ENCODE results near the gene LPP.

Gene LPP

DNA sequence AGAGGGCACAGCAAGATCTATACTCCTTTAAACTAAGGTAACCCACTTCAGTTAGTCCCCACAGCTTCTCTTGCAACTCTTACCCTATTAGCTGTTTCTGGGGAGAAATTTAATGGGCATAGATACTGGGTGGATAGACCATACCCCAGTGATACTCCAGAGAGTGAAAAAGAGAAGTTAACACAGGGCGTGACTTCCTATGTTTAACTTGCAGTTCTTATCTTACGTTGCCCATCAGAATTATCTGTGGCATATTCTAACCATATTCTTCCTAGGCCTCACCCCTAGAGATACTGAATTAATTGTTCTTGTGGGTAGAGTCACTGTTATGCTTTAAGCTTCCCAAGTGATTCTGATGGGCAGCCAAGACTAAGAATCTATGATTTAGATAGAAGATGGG lies 532.4 kb downstream of the LPP start:
- TF ChIP-seq, protein P1, sequence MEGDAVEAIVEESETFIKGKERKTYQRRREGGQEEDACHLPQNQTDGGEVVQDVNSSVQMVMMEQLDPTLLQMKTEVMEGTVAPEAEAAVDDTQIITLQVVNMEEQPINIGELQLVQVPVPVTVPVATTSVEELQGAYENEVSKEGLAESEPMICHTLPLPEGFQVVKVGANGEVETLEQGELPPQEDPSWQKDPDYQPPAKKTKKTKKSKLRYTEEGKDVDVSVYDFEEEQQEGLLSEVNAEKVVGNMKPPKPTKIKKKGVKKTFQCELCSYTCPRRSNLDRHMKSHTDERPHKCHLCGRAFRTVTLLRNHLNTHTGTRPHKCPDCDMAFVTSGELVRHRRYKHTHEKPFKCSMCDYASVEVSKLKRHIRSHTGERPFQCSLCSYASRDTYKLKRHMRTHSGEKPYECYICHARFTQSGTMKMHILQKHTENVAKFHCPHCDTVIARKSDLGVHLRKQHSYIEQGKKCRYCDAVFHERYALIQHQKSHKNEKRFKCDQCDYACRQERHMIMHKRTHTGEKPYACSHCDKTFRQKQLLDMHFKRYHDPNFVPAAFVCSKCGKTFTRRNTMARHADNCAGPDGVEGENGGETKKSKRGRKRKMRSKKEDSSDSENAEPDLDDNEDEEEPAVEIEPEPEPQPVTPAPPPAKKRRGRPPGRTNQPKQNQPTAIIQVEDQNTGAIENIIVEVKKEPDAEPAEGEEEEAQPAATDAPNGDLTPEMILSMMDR (IDR thresholded peaks at IDR 0.05; ENCODE audit: low read depth, low read length, missing control alignments), result no peak
- DNase-seq, result no peak
- in situ Hi-C loops (cut with HindIII; ENCODE audit: low pct_ligation_motif_present, low sequenced_read_pairs), result loop anchor here (25.0 kb wide), 1 partner anchor 949 kb away; the partner anchor contains the start of gene BCL6
- Histone ChIP-seq H3K4me3 (ENCODE audit: low read depth, low read length) (no peak overlapping the region), H3K27me3 (replicated peaks) (no peaks in the 10 kb centered on the region), H3K27ac (no peak overlapping the region), H3K36me3 (replicated peaks) (no peaks in the 10 kb centered on the region)

DNA sequence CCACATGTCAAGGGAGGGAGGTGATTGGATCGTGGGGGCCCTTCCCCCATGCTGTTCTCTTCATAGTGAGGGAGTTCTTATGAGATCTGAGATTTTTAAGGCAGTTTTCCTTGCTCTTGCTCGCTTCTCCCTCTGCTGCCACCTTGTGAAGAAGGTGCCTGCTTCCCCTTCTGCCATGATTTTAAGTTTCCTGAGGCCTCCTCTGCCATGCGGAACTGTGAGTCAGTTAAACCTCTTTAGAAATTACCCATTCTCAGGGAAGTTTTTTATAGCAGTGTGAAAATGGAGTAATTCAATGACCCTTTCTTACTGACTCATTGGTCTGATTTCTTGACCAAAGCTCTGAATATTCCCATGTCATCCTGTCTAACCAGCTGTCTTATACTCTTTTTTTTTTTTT lies 533.4 kb downstream of the LPP start:
- no peak overlapping the region for H3K4me3 ChIP-seq (ENCODE audit: low read depth, low read length)
- TF ChIP-seq, protein P1 (IDR thresholded peaks at IDR 0.05; ENCODE audit: low read depth, low read length, missing control alignments), result peak; percentile 74
- in situ Hi-C loops (cut with HindIII; ENCODE audit: low pct_ligation_motif_present, low sequenced_read_pairs), result loop anchor here (25.0 kb wide), 1 partner anchor 950 kb away; the partner anchor contains the start of gene BCL6
- DNase-seq, result peak; percentile 62
- no peaks in the 10 kb centered on the region for H3K27me3 ChIP-seq (replicated peaks)
- peak overlapping the region; percentile 58 for H3K27ac ChIP-seq
- no peaks in the 10 kb centered on the region for H3K36me3 ChIP-seq (replicated peaks)

DNA sequence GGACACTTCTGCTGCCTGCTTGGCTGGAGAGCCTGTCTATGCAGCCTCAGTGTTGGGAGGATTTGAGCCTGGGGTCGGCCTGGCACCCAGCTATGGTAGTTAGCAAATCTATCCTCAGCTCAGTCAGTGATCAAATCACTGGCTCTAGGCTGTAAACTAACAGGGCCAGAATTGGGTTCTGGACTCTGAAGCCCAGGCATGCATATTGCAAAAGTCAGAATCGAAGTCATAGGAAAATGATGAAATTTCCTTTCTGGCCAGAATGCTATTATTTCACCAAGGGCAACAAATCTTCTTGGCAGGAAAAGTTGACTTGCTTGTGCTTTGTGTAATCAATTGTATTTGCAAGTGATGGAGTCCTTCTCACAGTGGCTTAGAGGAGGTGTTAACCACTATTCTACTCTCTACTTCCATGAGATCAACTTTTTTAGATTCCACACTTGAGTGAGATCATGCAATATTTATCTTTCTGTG lies 535.2 kb downstream of the LPP start:
- DNase-seq, result peak; percentile 49
- peak overlapping the region; percentile 58 for H3K27ac ChIP-seq
- no peaks in the 10 kb centered on the region for H3K36me3 ChIP-seq (replicated peaks)
- TF ChIP-seq, protein P1 (IDR thresholded peaks at IDR 0.05; ENCODE audit: low read depth, low read length, missing control alignments), result no peak
- no peaks in the 10 kb centered on the region for H3K27me3 ChIP-seq (replicated peaks)
- no peak overlapping the region for H3K4me3 ChIP-seq (ENCODE audit: low read depth, low read length)
- in situ Hi-C loops (cut with HindIII; ENCODE audit: low pct_ligation_motif_present, low sequenced_read_pairs), result loop anchor here (25.0 kb wide), 1 partner anchor 952 kb away; the partner anchor contains the start of gene BCL6

DNA sequence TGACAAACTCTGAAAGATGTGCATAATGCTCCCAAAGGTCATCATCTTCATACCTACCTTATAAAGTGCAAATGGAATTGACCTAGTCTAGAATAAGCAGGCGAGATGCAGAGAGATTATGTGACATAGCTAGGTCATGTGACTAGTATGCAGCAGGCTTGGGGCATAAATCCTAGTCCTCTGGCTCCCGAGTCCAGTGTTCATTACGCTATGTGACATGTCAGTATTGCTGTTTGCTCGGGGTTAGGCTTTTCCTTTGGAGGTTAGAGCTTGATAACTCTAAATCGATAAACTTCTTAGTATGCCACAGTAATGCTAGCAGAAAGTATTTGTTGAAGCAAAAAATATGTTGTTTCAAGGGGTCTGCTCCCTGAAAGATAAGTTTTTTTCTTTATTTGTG lies 536.1 kb downstream of the LPP start:
- no peak overlapping the region for H3K4me3 ChIP-seq (ENCODE audit: low read depth, low read length)
- in situ Hi-C loops (cut with HindIII; ENCODE audit: low pct_ligation_motif_present, low sequenced_read_pairs), result loop anchor here (25.0 kb wide), 1 partner anchor 953 kb away; the partner anchor contains the start of gene BCL6
- TF ChIP-seq, protein P1 (IDR thresholded peaks at IDR 0.05; ENCODE audit: low read depth, low read length, missing control alignments), result no peak
- no peaks in the 10 kb centered on the region for H3K36me3 ChIP-seq (replicated peaks)
- H3K27ac ChIP-seq, result no peak overlapping the region
- DNase-seq, result no peak
- H3K27me3 ChIP-seq (replicated peaks), result no peaks in the 10 kb centered on the region

DNA sequence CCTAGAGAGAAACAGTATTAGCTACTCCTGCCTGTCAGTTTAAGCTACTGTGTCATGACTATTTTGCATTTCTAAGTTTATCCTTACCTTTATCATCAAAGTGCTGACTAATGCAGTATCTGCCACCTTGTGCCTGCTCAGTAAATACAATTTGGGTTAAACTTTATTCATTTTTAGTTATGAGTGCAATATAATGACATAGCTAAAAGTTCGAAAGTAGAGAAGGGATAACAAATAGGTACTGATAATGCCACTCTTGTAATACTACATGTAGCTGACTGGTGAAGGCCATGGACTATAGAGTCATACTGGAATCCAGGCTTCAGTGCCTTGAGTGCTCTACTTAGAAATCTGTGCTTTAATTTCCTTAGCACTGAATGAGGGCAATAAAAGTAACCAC lies 537.0 kb downstream of the LPP start:
- no peak for DNase-seq
- Histone ChIP-seq H3K27ac (no peak overlapping the region), H3K36me3 (replicated peaks) (no peaks in the 10 kb centered on the region), H3K27me3 (replicated peaks) (no peaks in the 10 kb centered on the region), H3K4me3 (ENCODE audit: low read depth, low read length) (no peak overlapping the region)
- TF ChIP-seq, protein P1 (IDR thresholded peaks at IDR 0.05; ENCODE audit: low read depth, low read length, missing control alignments), result no peak
- in situ Hi-C loops (cut with HindIII; ENCODE audit: low pct_ligation_motif_present, low sequenced_read_pairs), result loop anchor here (25.0 kb wide), 1 partner anchor 954 kb away; the partner anchor contains the start of gene BCL6

DNA sequence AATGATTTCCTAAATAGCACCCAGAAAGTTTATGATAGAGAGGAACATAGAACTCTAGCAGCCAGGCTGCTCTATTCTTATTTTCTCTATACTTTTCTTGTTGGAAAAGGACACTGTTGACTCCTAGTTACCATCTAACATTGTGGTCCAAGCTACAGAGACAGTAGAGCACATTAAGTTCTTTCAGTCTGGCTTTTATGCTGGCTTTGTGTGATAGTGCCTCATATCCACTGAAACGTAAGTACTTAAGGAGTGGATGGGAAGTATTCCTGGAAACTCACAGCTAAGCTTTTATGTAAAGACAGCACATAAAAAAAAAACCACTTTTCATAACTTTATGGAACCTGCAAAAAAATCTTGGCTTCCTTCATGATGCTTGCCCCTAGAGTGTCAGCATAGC lies 537.7 kb downstream of the LPP start:
- H3K4me3 ChIP-seq (ENCODE audit: low read depth, low read length), result no peak overlapping the region
- in situ Hi-C loops (cut with HindIII; ENCODE audit: low pct_ligation_motif_present, low sequenced_read_pairs), result loop anchor here (25.0 kb wide), 1 partner anchor 954 kb away; the partner anchor contains the start of gene BCL6
- H3K27ac ChIP-seq, result no peak overlapping the region
- no peak for DNase-seq
- no peaks in the 10 kb centered on the region for H3K36me3 ChIP-seq (replicated peaks)
- TF ChIP-seq, protein P1 (IDR thresholded peaks at IDR 0.05; ENCODE audit: low read depth, low read length, missing control alignments), result no peak
- no peaks in the 10 kb centered on the region for H3K27me3 ChIP-seq (replicated peaks)
